Measurements from ENCODE around the gene MAPK7.

Gene MAPK7

GRCh38 chr17:19412984-19413383 lies 34.7 kb downstream of the MAPK7 start:
- no peak overlapping the region for H3K4me3 ChIP-seq (ENCODE audit: low read depth, low read length)
- ChIA-PET POLR2A (no interaction called here), CTCF (interaction anchor here (2.6 kb wide), 1 partner anchor 34 kb away, joined by 10 read pairs; no protein-coding TSS in a partner anchor)
- no peak for DNase-seq (ENCODE audit: low read depth, low spot score)
- TF ChIP-seq, protein P1, sequence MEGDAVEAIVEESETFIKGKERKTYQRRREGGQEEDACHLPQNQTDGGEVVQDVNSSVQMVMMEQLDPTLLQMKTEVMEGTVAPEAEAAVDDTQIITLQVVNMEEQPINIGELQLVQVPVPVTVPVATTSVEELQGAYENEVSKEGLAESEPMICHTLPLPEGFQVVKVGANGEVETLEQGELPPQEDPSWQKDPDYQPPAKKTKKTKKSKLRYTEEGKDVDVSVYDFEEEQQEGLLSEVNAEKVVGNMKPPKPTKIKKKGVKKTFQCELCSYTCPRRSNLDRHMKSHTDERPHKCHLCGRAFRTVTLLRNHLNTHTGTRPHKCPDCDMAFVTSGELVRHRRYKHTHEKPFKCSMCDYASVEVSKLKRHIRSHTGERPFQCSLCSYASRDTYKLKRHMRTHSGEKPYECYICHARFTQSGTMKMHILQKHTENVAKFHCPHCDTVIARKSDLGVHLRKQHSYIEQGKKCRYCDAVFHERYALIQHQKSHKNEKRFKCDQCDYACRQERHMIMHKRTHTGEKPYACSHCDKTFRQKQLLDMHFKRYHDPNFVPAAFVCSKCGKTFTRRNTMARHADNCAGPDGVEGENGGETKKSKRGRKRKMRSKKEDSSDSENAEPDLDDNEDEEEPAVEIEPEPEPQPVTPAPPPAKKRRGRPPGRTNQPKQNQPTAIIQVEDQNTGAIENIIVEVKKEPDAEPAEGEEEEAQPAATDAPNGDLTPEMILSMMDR (IDR thresholded peaks at IDR 0.05; ENCODE audit: insufficient read depth, low read length, missing control alignments) = no peak

GRCh38 chr17:19413761-19414160 lies 35.5 kb downstream of the MAPK7 start:
- no peak for DNase-seq (ENCODE audit: low read depth, low spot score)
- ChIA-PET CTCF (interaction anchor here (1.1 to 2.6 kb wide), 4 partner anchors 11 to 51 kb away, joined by 3 to 10 read pairs (median 6); partner anchors contain the start of gene B9D1), POLR2A (no interaction called here)
- TF ChIP-seq, protein P1 (IDR thresholded peaks at IDR 0.05; ENCODE audit: insufficient read depth, low read length, missing control alignments) = no peak
- H3K4me3 ChIP-seq (ENCODE audit: low read depth, low read length) = no peak overlapping the region

- ChIA-PET POLR2A (no interaction called here), CTCF (interaction anchor here (0.6 to 2.5 kb wide), 4 partner anchors 11 to 52 kb away, joined by 3 to 8 read pairs (median 4); partner anchors contain the start of gene B9D1)
- TF ChIP-seq, protein P1 (IDR thresholded peaks at IDR 0.05; ENCODE audit: insufficient read depth, low read length, missing control alignments) = no peak
- DNase-seq (ENCODE audit: low read depth, low spot score) = no peak
- no peak overlapping the region for H3K4me3 ChIP-seq (ENCODE audit: low read depth, low read length)
Observed at GRCh38 chr17:19414396-19415280, 36.3 kb downstream of the MAPK7 start.

DNA sequence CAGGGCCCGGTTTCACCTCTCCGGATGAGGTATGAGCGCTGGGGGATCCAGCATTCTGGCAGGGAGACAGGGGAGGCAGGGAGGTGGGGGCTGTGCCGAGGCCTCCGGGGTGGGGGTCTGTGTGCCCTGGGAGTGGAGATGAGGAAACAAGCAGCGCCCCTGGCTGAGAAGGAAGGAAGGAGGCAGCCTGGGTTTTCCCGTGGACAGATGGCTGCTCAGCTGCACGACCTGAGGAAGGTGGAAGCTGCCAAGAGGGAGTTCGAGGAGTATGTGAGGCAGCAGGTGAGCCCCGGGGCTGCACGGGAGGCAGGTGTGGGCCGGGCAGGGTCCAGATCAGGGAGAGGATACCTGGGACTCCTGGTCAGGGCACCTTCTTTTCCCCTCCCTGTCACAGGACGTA lies 37.0 kb downstream of the MAPK7 start:
- DNase-seq (ENCODE audit: low read depth, low spot score) = no peak
- TF ChIP-seq, protein P1 (IDR thresholded peaks at IDR 0.05; ENCODE audit: insufficient read depth, low read length, missing control alignments) = no peak
- ChIA-PET POLR2A (no interaction called here), CTCF (interaction anchor here (1.4 to 2.5 kb wide), 2 partner anchors 10 to 32 kb away, joined by 3 to 8 read pairs; no protein-coding TSS in a partner anchor)
- no peak overlapping the region for H3K4me3 ChIP-seq (ENCODE audit: low read depth, low read length)

DNA sequence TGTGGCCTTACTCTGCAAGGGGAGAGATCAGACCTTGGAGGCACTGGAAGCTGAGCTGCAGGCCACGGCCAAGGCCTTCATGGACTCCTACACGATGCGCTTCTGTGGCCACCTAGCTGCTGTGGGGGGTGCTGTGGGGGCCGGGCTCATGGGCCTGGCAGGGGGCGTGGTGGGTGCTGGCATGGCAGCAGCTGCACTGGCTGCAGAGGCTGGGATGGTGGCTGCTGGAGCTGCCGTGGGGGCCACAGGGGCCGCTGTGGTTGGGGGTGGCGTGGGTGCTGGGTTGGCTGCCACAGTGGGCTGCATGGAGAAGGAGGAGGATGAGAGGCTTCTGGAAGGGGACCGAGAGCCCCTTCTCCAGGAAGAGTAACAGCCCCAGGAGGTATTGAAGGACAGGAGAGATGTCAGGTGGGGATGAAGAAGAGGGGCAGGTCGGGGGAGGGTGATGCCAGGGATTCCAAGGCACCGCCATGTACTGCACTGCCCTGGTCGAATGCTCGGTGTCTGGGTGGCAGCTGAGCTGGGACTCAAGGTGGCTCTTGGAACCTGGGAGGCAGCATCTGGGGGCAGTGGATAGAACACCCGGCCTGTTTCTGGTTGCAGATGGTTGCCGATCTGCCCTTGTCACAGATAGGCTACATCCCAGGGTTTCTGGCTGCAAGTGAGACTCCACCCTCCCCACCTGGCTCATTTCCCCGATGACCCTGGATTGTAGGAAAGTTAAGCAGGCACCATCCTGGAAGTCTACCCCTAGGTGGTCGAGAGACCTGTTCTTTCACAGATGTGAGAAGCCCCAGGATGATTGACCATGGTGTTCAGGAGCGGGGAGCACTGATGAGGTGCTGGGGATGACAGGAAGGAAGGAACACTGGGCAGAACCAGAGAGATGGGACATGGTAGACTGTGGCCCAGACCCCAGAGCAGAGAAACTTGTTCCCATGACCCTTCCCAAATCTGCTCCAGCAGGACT lies 37.8 kb downstream of the MAPK7 start:
- TF ChIP-seq, protein P1 (IDR thresholded peaks at IDR 0.05; ENCODE audit: insufficient read depth, low read length, missing control alignments) = no peak
- ChIA-PET POLR2A (no interaction called here), CTCF (interaction anchor here (0.9 to 2.5 kb wide), 3 partner anchors 31 to 53 kb away, joined by 5 to 8 read pairs (median 6); no protein-coding TSS in a partner anchor)
- no peak overlapping the region for H3K4me3 ChIP-seq (ENCODE audit: low read depth, low read length)
- no peak for DNase-seq (ENCODE audit: low read depth, low spot score)
